22Rv1 (cell line): ENCODE data around the gene PGM1.

Experiments used
- ZFX ChIP-seq: fragments of 450-650 bp; IDR thresholded peaks from 2 replicates; pipeline ENCODE4 v1.6.1; 2017; ENCODE audit warnings: antibody characterized with exemption, borderline replicate concordance
- TF ChIP-seq, protein P1 (sequence below): fragments of 450-650 bp; IDR thresholded peaks from 2 replicates; pipeline ENCODE4 v1.5.1; 2017; ENCODE audit warnings: mild to moderate bottlenecking

DNA sequence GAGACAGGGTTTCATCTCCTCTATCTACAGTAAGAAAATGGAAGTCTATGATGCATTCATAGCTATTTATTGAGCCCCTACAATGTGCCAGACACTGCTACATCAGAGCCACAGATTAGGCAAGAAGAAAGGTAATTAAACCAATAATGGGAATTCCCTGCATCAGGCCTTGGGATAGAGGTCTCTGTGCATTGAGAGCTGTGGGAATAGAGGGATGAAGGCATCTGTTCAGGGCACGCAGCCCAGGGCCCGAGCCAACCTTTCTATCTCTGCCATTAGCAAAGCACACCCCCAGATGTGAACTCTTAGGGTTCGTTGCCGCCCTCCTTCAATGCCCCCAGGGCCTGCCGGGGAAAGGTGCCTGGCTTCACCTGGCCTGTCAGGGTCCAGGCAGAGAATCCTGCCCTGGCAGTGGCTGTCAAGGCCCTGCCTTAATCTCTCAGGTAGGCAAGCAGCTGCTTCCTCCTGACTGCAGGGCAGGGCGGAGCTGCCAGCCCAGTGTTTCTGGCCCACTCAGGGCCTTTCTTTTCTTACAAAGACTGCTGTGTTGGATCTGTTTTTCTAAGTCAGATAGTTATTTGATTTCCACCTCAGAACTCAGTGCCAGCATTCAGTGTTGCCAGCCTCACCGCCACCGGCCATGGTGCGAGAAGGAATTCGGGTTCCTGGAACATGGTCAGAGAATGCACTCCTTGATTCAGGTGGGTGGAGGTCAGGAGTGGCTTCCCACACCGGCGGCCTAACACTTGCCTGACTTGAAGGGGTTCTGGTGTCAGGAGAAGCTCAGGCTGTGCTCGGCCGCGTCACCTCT is 76.1 kb downstream of the PGM1 start:
- TF ChIP-seq, protein P1, sequence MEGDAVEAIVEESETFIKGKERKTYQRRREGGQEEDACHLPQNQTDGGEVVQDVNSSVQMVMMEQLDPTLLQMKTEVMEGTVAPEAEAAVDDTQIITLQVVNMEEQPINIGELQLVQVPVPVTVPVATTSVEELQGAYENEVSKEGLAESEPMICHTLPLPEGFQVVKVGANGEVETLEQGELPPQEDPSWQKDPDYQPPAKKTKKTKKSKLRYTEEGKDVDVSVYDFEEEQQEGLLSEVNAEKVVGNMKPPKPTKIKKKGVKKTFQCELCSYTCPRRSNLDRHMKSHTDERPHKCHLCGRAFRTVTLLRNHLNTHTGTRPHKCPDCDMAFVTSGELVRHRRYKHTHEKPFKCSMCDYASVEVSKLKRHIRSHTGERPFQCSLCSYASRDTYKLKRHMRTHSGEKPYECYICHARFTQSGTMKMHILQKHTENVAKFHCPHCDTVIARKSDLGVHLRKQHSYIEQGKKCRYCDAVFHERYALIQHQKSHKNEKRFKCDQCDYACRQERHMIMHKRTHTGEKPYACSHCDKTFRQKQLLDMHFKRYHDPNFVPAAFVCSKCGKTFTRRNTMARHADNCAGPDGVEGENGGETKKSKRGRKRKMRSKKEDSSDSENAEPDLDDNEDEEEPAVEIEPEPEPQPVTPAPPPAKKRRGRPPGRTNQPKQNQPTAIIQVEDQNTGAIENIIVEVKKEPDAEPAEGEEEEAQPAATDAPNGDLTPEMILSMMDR, result no peak
- no peak for TF ChIP-seq ZFX
